Sigmoid colon (tissue), 7 donors: ENCODE data around the gene EPHA8. TPM values are rescaled to one million over a fixed set of nuclear protein-coding genes. Genes with fewer than 3 reads are reported as not detected.

ENCODE experiments used
- DNase-seq: peaks from one replicate; pipeline ENCODE4 v3.0.0-alpha.2; 2019
- H3K27ac ChIP-seq, 4 donors: fragments of 200-600 bp; sonication (generic); one replicate each; pipeline ENCODE4 v1.5.1; 2016 to 2019; ENCODE audit warnings: mild to moderate bottlenecking in 1 of 4
- H3K27me3 ChIP-seq, 3 donors: fragments of 200-600 bp; sonication (generic); one replicate each; pipeline ENCODE4 v1.5.1; 2019; ENCODE audit warnings: mild to moderate bottlenecking in 1 of 3
- H3K36me3 ChIP-seq, 4 donors: fragments of 200-600 bp; sonication (generic); one replicate each; pipeline ENCODE4 v1.5.1; 2016 to 2019
- H3K4me1 ChIP-seq, 4 donors: fragments of 200-600 bp; sonication (generic); one replicate each; pipeline ENCODE4 v1.5.1; 2017 to 2019
- H3K4me3 ChIP-seq, 4 donors: fragments of 200-600 bp; sonication (generic); one replicate each; pipeline ENCODE4 v1.5.1; 2017 to 2019; ENCODE audit warnings: mild to moderate bottlenecking in 2 of 4, moderate library complexity in 1 of 4
- H3K9me3 ChIP-seq, 4 donors: fragments of 200-600 bp in 3 of 4; sonication (generic) in 3 of 4; one replicate each; pipeline versions ENCODE4 v1.5.1 to v1.6.1; 2013 to 2019
- CTCF ChIP-seq, 4 experiments: fragments of 450-650 bp in 3 of 4; fragments of 200-600 bp in 1 of 4; IDR thresholded peaks; one replicate each; pipeline ENCODE4 v1.5.1; 2016 to 2019; ENCODE audit warnings: antibody characterized with exemption in 4 of 4, mild to moderate bottlenecking in 3 of 4, moderate library complexity in 2 of 4
- EP300 ChIP-seq, 4 donors: sonication (generic); formaldehyde crosslinking; IDR thresholded peaks; one replicate each; pipeline ENCODE4 v1.6.1; 2017; ENCODE audit warnings: antibody characterized with exemption in 4 of 4
- POLR2A ChIP-seq, 2 donors: fragments of 450-650 bp; IDR thresholded peaks; one replicate each; pipeline ENCODE4 v1.6.1; 2016; ENCODE audit warnings: antibody characterized with exemption in 2 of 2, mild to moderate bottlenecking in 2 of 2, moderate library complexity in 2 of 2
- POLR2AphosphoS5 ChIP-seq, 4 donors: sonication (generic); formaldehyde crosslinking; IDR thresholded peaks; one replicate each; pipeline ENCODE4 v1.6.1; 2017; ENCODE audit warnings: antibody characterized with exemption in 4 of 4
- WGBS, 2 donors: extraction: QIAGEN DNeasy Blood & Tissue Kit; methylation state at CpG; one replicate each; pipeline ENCODE4 v1.1.7; 2013; 5-methylcytosine and 5-hydroxymethylcytosine counted together
- intact Hi-C: fragments of 100-400 bp; cut with DNase I; formaldehyde crosslinking; loops from one replicate; pipeline ENCODE4 v1.15.1; 2023
- polyA plus RNA-seq, 3 donors: library from polyadenylated mRNA; stranded (reverse); fragments of 200-250 nt; gene quantifications; one replicate each; pipeline ENCODE4 v1.2.3, GENCODE V29; 2013
- total RNA-seq, 4 donors: library from RNA; depleted of rRNA; stranded (reverse); fragments of >200 nt; gene quantifications; one replicate each; pipeline ENCODE4 v1.1.0, GENCODE V29; 2016
- donor health status: healthy with polysubstance abuse.
- donor health status: Bipolar disorder and iron deficiency.
- donor health status: healthy.

Gene EPHA8
- total and polyA plus RNA-seq, 7 donors: not detected

- no peak overlapping the region for H3K27ac ChIP-seq
- no peaks in the 10 kb centered on the region for H3K4me1 ChIP-seq
- TF ChIP-seq CTCF (IDR thresholded peaks at IDR 0.05) (no peak), EP300 (IDR thresholded peaks at IDR 0.05) (no peak), POLR2A (IDR thresholded peaks at IDR 0.05) (no peak), POLR2AphosphoS5 (IDR thresholded peaks at IDR 0.05) (no peak)
- intact Hi-C loops: no loop called here
- no peak overlapping the region for H3K4me3 ChIP-seq
- no peak for DNase-seq
- H3K27me3 ChIP-seq: peaks cover 16 to 82% (median 31%) of the 10 kb centered on the region in 3 donors
- no peaks in the 10 kb centered on the region for H3K9me3 ChIP-seq
- H3K36me3 ChIP-seq: no peaks in the 10 kb centered on the region
- 22 to 56% methylated on average over 18 of the region's 18 CpGs for WGBS, 2 donors
Measured at GRCh38 chr1:22553104-22553880, 10.0 kb upstream of the EPHA8 start.

GRCh38 chr1:22553991-22554522 is 9.2 kb upstream of the EPHA8 start:
- no peaks in the 10 kb centered on the region for H3K36me3 ChIP-seq
- DNase-seq: no peak
- H3K4me3 ChIP-seq: no peak overlapping the region
- H3K9me3 ChIP-seq: no peaks in the 10 kb centered on the region
- H3K27ac ChIP-seq: no peak overlapping the region
- peaks cover 13 to 76% (median 31%) of the 10 kb centered on the region in 3 donors for H3K27me3 ChIP-seq
- WGBS, 2 donors: 37 to 70% methylated on average over 8 of the region's 8 CpGs
- TF ChIP-seq POLR2A (IDR thresholded peaks at IDR 0.05): no peak
- no peak for TF ChIP-seq POLR2AphosphoS5 (IDR thresholded peaks at IDR 0.05)
- no peak for TF ChIP-seq EP300 (IDR thresholded peaks at IDR 0.05)
- no peak for TF ChIP-seq CTCF (IDR thresholded peaks at IDR 0.05)
- H3K4me1 ChIP-seq: no peaks in the 10 kb centered on the region
- intact Hi-C loops: no loop called here

- 10 to 50% methylated on average over 3 of the region's 3 CpGs for WGBS, 2 donors
- H3K4me3 ChIP-seq: no peak overlapping the region
- intact Hi-C loops: no loop called here
- no peaks in the 10 kb centered on the region for H3K36me3 ChIP-seq
- no peak overlapping the region for H3K27ac ChIP-seq
- TF ChIP-seq EP300 (IDR thresholded peaks at IDR 0.05): no peak
- no peak for TF ChIP-seq POLR2AphosphoS5 (IDR thresholded peaks at IDR 0.05)
- TF ChIP-seq POLR2A (IDR thresholded peaks at IDR 0.05): no peak
- TF ChIP-seq CTCF (IDR thresholded peaks at IDR 0.05): no peak
- H3K27me3 ChIP-seq: peaks cover 12 to 72% (median 31%) of the 10 kb centered on the region in 3 donors
- no peak for DNase-seq
- no peaks in the 10 kb centered on the region for H3K9me3 ChIP-seq
- no peaks in the 10 kb centered on the region for H3K4me1 ChIP-seq
Measured at GRCh38 chr1:22555371-22555656, 8.0 kb upstream of the EPHA8 start.

- intact Hi-C loops: no loop called here
Measured at GRCh38 chr1:22556391-22557104, 6.7 kb upstream of the EPHA8 start.

More at GRCh38 chr1:22556391-22557104, 6.7 kb upstream of the EPHA8 start:
- H3K4me3 ChIP-seq: no peak overlapping the region
- no peaks in the 10 kb centered on the region for H3K9me3 ChIP-seq
- no peaks in the 10 kb centered on the region for H3K36me3 ChIP-seq
- DNase-seq: no peak
- no peaks in the 10 kb centered on the region for H3K4me1 ChIP-seq
- H3K27me3 ChIP-seq: peaks cover 12 to 84% (median 40%) of the 10 kb centered on the region in 3 donors
- H3K27ac ChIP-seq: no peak overlapping the region
- WGBS, 2 donors: 30 to 33% methylated on average over 13 of the region's 13 CpGs
- TF ChIP-seq CTCF (IDR thresholded peaks at IDR 0.05) (no peak), POLR2A (IDR thresholded peaks at IDR 0.05) (no peak), EP300 (IDR thresholded peaks at IDR 0.05) (no peak), POLR2AphosphoS5 (IDR thresholded peaks at IDR 0.05) (no peak)
